PC-3 (cell line): ENCODE data around the gene GAL. TPM values are rescaled to one million over a fixed set of nuclear protein-coding genes. Genes with fewer than 3 reads are reported as not detected.

Experiments used
- ATAC-seq: fragments of 200-7000 bp; cut with Tn5 transposase; 2 replicates; pipeline ENCODE4 v1.9.1; 2020; ENCODE audit warnings: mild to moderate bottlenecking, moderate library complexity
- BruUV-seq: library from RNA; stranded (reverse); fragments of 400-500 nt; replicated peaks from 2 replicates; lab custom pipeline; 2021; lab: Mats Ljungman, UMichigan
- CTCF ChIA-PET: fragments of 300-600 bp; sonication (Branson Sonifier 250); formaldehyde crosslinking; loops from one replicate; lab custom pipeline; 2022; ENCODE audit warnings: antibody characterized with exemption; lab: Charles Lee
- POLR2A ChIA-PET: fragments of 300-600 bp; sonication (Branson Sonifier 250); formaldehyde crosslinking; loops from one replicate; lab custom pipeline; 2022; ENCODE audit warnings: antibody characterized with exemption; ENCODE audit not compliant: unreplicated experiment; lab: Charles Lee
- DNase-seq: peaks from one replicate; pipeline ENCODE4 v3.0.0-alpha.2; 2015
- H2AFZ ChIP-seq: fragments of 300-600 bp; sonication (generic); 2 replicates; pipeline ENCODE4 v1.6.0; 2016; ENCODE audit warnings: antibody characterized with exemption, low read length
- H3F3A ChIP-seq: fragments of 300-600 bp; sonication (generic); one replicate; pipeline ENCODE4 v1.6.0; 2017; ENCODE audit warnings: antibody characterized with exemption, low read length, control low read depth, mild to moderate bottlenecking; ENCODE audit not compliant: unreplicated experiment
- H3K27ac ChIP-seq: fragments of 300-600 bp; sonication (generic); 2 replicates; pipeline ENCODE4 v1.5.1; 2016; ENCODE audit warnings: mild to moderate bottlenecking, low read length
- H3K27me3 ChIP-seq: fragments of 300-600 bp; sonication (generic); 2 replicates; pipeline ENCODE4 v1.6.1; 2016; ENCODE audit warnings: low read length, mixed read lengths
- H3K36me3 ChIP-seq: fragments of 300-600 bp; sonication (generic); 2 replicates; pipeline ENCODE4 v1.6.1; 2016; ENCODE audit warnings: low read depth, mixed run types, low read length, mixed read lengths
- H3K4me1 ChIP-seq: fragments of 300-600 bp; sonication (generic); 2 replicates; pipeline ENCODE4 v1.5.1; 2016; ENCODE audit warnings: low read length; ENCODE audit not compliant: insufficient read depth
- H3K4me2 ChIP-seq: fragments of 300-600 bp; sonication (generic); 2 replicates; pipeline ENCODE4 v1.6.0; 2016; ENCODE audit warnings: low read length
- H3K4me3 ChIP-seq: fragments of 300-600 bp; sonication (generic); 2 replicates; pipeline ENCODE4 v1.5.1; 2016; ENCODE audit warnings: mild to moderate bottlenecking, low read length, mixed read lengths
- H3K79me2 ChIP-seq: fragments of 300-600 bp; sonication (generic); 2 replicates; pipeline ENCODE4 v1.6.1; 2017; ENCODE audit warnings: low read length, mixed read lengths
- H3K9ac ChIP-seq: fragments of 300-600 bp; sonication (generic); 2 replicates; pipeline ENCODE4 v1.6.0; 2016; ENCODE audit warnings: mild to moderate bottlenecking, low read length
- H3K9me2 ChIP-seq: fragments of 300-600 bp; sonication (generic); replicated peaks from 2 replicates; pipeline ENCODE4 v1.6.1; 2016; ENCODE audit warnings: mixed run types, low read length, mixed read lengths
- H3K9me3 ChIP-seq: fragments of 300-600 bp; sonication (generic); 2 replicates; pipeline ENCODE4 v1.6.1; 2016; ENCODE audit warnings: low read length, mixed read lengths
- H4K20me1 ChIP-seq: fragments of 300-600 bp; sonication (generic); 2 replicates; pipeline ENCODE4 v1.6.1; 2016; ENCODE audit warnings: low read length, mixed read lengths
- CTCF ChIP-seq: fragments of 300-600 bp; sonication (generic); conservative IDR thresholded peaks from 2 replicates; pipeline ENCODE4 v1.5.1; 2017; ENCODE audit warnings: antibody characterized with exemption, low read depth, mild to moderate bottlenecking, low read length
- EZH2 ChIP-seq: fragments of 300-600 bp; sonication (generic); IDR thresholded peaks from one replicate; pipeline ENCODE4 v1.6.1; 2017; ENCODE audit warnings: antibody characterized with exemption, mild to moderate bottlenecking, low read length; ENCODE audit not compliant: unreplicated experiment
- EZH2phosphoT487 ChIP-seq: fragments of 300-600 bp; sonication (generic); IDR thresholded peaks from 2 replicates; pipeline ENCODE4 v1.6.1; 2018; ENCODE audit warnings: mild to moderate bottlenecking, antibody characterized with exemption, low read length, borderline replicate concordance
- intact Hi-C: fragments of 100-400 bp; cut with micrococcal nuclease; formaldehyde crosslinking; loops from 2 replicates; pipeline ENCODE4 v1.9.0; 2023
- total RNA-seq: library from RNA; depleted of rRNA; stranded (reverse); fragments of >200 nt; gene quantifications from 2 replicates; pipeline ENCODE4 v1.2.3, GENCODE V29; 2014

Gene GAL
- total RNA-seq, 1 experiment from 2014 or later = 32.2 TPM

- Histone ChIP-seq H3F3A (no peaks in the 10 kb centered on the region), H3K27me3 (no peaks in the 10 kb centered on the region), H3K4me1 (peaks cover 14% of the 10 kb centered on the region), H2AFZ (no peak overlapping the region), H3K9me3 (no peaks in the 10 kb centered on the region), H3K9me2 (no peaks in the 10 kb centered on the region), H3K27ac (no peak overlapping the region), H3K4me3 (no peak overlapping the region), H3K36me3 (no peaks in the 10 kb centered on the region), H3K9ac (no peak overlapping the region), H3K4me2 (peak overlapping the region; percentile 43), H4K20me1 (no peaks in the 10 kb centered on the region), H3K79me2 (no peaks in the 10 kb centered on the region)
- BruUV-seq = no TSS peak
- POLR2A ChIA-PET = interaction anchor here (0.6 kb wide), 1 partner anchor 860 kb away, joined by 3 read pairs; no protein-coding TSS in a partner anchor
- intact Hi-C loops = no loop called here
- DNase-seq = peak; percentile 94
- TF ChIP-seq EZH2phosphoT487 (no peak), EZH2 (no peak)
- peak; percentile 96 for ATAC-seq
- CTCF ChIA-PET = interaction anchor here (0.6 to 0.9 kb wide), 3 partner anchors 30 to 45 kb away, joined by 3 to 7 read pairs (median 4); no protein-coding TSS in a partner anchor
Measured at GRCh38 chr11:68677432-68677831, 6.9 kb upstream of the GAL start.

- Histone ChIP-seq H4K20me1 (no peaks in the 10 kb centered on the region), H3K79me2 (no peaks in the 10 kb centered on the region), H3K4me1 (peaks cover 14% of the 10 kb centered on the region), H3K27ac (no peak overlapping the region), H3F3A (no peaks in the 10 kb centered on the region), H3K36me3 (no peaks in the 10 kb centered on the region), H3K9ac (no peak overlapping the region), H3K4me2 (no peak overlapping the region), H3K27me3 (no peaks in the 10 kb centered on the region), H2AFZ (no peak overlapping the region), H3K9me3 (no peaks in the 10 kb centered on the region), H3K9me2 (no peaks in the 10 kb centered on the region), H3K4me3 (no peak overlapping the region)
- CTCF ChIA-PET = interaction anchor here (0.6 to 0.8 kb wide), 2 partner anchors 35 to 45 kb away, joined by 3 read pairs; no protein-coding TSS in a partner anchor
- POLR2A ChIA-PET = no interaction called here
- TF ChIP-seq CTCF (no peak), EZH2 (no peak), EZH2phosphoT487 (no peak)
- BruUV-seq = no TSS peak
- DNase-seq = no peak
- ATAC-seq = no peak
- intact Hi-C loops = no loop called here
Measured at GRCh38 chr11:68678031-68678441, 6.3 kb upstream of the GAL start.

- no peak overlapping the region for H3K4me3 ChIP-seq
- CTCF ChIA-PET = no interaction called here
- H3K79me2 ChIP-seq = no peaks in the 10 kb centered on the region
- H3K27ac ChIP-seq = no peak overlapping the region
- no peaks in the 10 kb centered on the region for H4K20me1 ChIP-seq
- BruUV-seq = no TSS peak
- no peak overlapping the region for H2AFZ ChIP-seq
- intact Hi-C loops = no loop called here
- H3K4me1 ChIP-seq = peaks cover 17% of the 10 kb centered on the region
- no peaks in the 10 kb centered on the region for H3K9me3 ChIP-seq
- no peak for ATAC-seq
- H3K4me2 ChIP-seq = no peak overlapping the region
- H3K36me3 ChIP-seq = no peaks in the 10 kb centered on the region
- TF ChIP-seq EZH2 = no peak
- TF ChIP-seq EZH2phosphoT487 = no peak
- no peak for TF ChIP-seq CTCF
- DNase-seq = no peak
- H3K27me3 ChIP-seq = peaks cover 19% of the 10 kb centered on the region
- no peaks in the 10 kb centered on the region for H3F3A ChIP-seq
- H3K9ac ChIP-seq = no peak overlapping the region
- POLR2A ChIA-PET = no interaction called here
- no peaks in the 10 kb centered on the region for H3K9me2 ChIP-seq
Measured at GRCh38 chr11:68680541-68681231, 3.7 kb upstream of the GAL start.
